Measurements from ENCODE around the gene PIK3R1. TPM values are rescaled to one million over a fixed set of nuclear protein-coding genes. Genes with fewer than 3 reads are reported as not detected.

Gene PIK3R1
- total RNA-seq, 4 donors from 2014 or later, result 86.1 to 107 (median 94.8) TPM

GRCh38 chr5:68224509-68225187 is 9.1 kb downstream of the PIK3R1 start:
- H3K4me3 ChIP-seq (replicated peaks in 1 of 3), result no peak overlapping the region
- intact Hi-C loops (cut with DNase I), result no loop called here
- H3K27me3 ChIP-seq, result no peaks in the 10 kb centered on the region
- no peak for DNase-seq
- WGBS, 2 donors, result 55 to 58% methylated on average over 4 of the region's 4 CpGs
- no peaks in the 10 kb centered on the region for H3K9me3 ChIP-seq
- H3K27ac ChIP-seq, result no peak overlapping the region
- peaks cover 17 to 31% of the 10 kb centered on the region in 2 donors for H3K4me1 ChIP-seq
- H3K36me3 ChIP-seq, result peaks cover 0 to 9% of the 10 kb centered on the region in 2 donors
- TF ChIP-seq POLR2A (IDR thresholded peaks at IDR 0.05) (no peak), CTCF (IDR thresholded peaks at IDR 0.05) (no peak)

GRCh38 chr5:68225188-68225910 is 9.8 kb downstream of the PIK3R1 start:
- no peaks in the 10 kb centered on the region for H3K27me3 ChIP-seq
- WGBS, 2 donors, result 78 to 79% methylated on average over 12 of the region's 12 CpGs
- H3K4me1 ChIP-seq, result peaks cover 17 to 31% of the 10 kb centered on the region in 2 donors
- no peak for TF ChIP-seq POLR2A (IDR thresholded peaks at IDR 0.05)
- no peak for TF ChIP-seq CTCF (IDR thresholded peaks at IDR 0.05)
- no peak overlapping the region for H3K27ac ChIP-seq
- intact Hi-C loops (cut with DNase I), result no loop called here
- peak; percentile 62 to 63 for DNase-seq
- H3K4me3 ChIP-seq (replicated peaks in 1 of 3), result no peak overlapping the region
- H3K9me3 ChIP-seq, result no peaks in the 10 kb centered on the region
- H3K36me3 ChIP-seq, result peaks cover 0 to 9% of the 10 kb centered on the region in 2 donors

- H3K36me3 ChIP-seq, result peaks cover 0 to 9% of the 10 kb centered on the region in 2 donors
- WGBS, 2 donors, result 87 to 91% methylated on average over 15 of the region's 15 CpGs
- no peak for TF ChIP-seq POLR2A (IDR thresholded peaks at IDR 0.05)
- TF ChIP-seq CTCF (IDR thresholded peaks at IDR 0.05), result no peak
- intact Hi-C loops (cut with DNase I), result no loop called here
- H3K9me3 ChIP-seq, result no peaks in the 10 kb centered on the region
- peaks cover 17 to 31% of the 10 kb centered on the region in 2 donors for H3K4me1 ChIP-seq
- H3K27ac ChIP-seq, result no peak overlapping the region
- H3K4me3 ChIP-seq (replicated peaks in 1 of 3), result no peak overlapping the region
- no peak for DNase-seq
- no peaks in the 10 kb centered on the region for H3K27me3 ChIP-seq
These were observed 10.5 kb downstream of the PIK3R1 start for GRCh38 chr5:68225911-68226545.

GRCh38 chr5:68226546-68227073 is 11.1 kb downstream of the PIK3R1 start:
- TF ChIP-seq CTCF (IDR thresholded peaks at IDR 0.05) (no peak), POLR2A (IDR thresholded peaks at IDR 0.05) (no peak)
- no peak for DNase-seq
- Histone ChIP-seq H3K27ac (no peak overlapping the region), H3K4me1 (peaks cover 22 to 32% of the 10 kb centered on the region in 2 donors), H3K36me3 (peaks cover 0 to 9% of the 10 kb centered on the region in 2 donors), H3K27me3 (no peaks in the 10 kb centered on the region), H3K4me3 (replicated peaks in 1 of 3) (no peak overlapping the region), H3K9me3 (no peaks in the 10 kb centered on the region)
- intact Hi-C loops (cut with DNase I), result no loop called here
- WGBS, 2 donors, result 87 to 91% methylated on average over 8 of the region's 8 CpGs
